Tibial nerve (tissue), 4 donors: Measurements from ENCODE around the gene KAT2B.

Source experiments
- EP300 ChIP-seq, 2 donors: sonication (generic); formaldehyde crosslinking; IDR thresholded peaks; one replicate each; pipeline ENCODE4 v1.6.1; 2017; ENCODE audit warnings: antibody characterized with exemption in 2 of 2, mild to moderate bottlenecking in 1 of 2
- POLR2A ChIP-seq, 2 donors: fragments of 450-650 bp; IDR thresholded peaks; one replicate each; pipeline ENCODE4 v1.6.1; 2017; ENCODE audit warnings: antibody characterized with exemption in 2 of 2, mild to moderate bottlenecking in 2 of 2, moderate library complexity in 2 of 2
- TF ChIP-seq, protein P1 (sequence below), 5 experiments: fragments of 200-600 bp in 3 of 5; fragments of 450-650 bp in 2 of 5; sonication (generic) in 3 of 5; IDR thresholded peaks; one replicate each; pipeline ENCODE4 v1.5.1; 2016 to 2019; ENCODE audit warnings: antibody characterized with exemption in 5 of 5, mild to moderate bottlenecking in 3 of 5, moderate library complexity in 2 of 5

DNA sequence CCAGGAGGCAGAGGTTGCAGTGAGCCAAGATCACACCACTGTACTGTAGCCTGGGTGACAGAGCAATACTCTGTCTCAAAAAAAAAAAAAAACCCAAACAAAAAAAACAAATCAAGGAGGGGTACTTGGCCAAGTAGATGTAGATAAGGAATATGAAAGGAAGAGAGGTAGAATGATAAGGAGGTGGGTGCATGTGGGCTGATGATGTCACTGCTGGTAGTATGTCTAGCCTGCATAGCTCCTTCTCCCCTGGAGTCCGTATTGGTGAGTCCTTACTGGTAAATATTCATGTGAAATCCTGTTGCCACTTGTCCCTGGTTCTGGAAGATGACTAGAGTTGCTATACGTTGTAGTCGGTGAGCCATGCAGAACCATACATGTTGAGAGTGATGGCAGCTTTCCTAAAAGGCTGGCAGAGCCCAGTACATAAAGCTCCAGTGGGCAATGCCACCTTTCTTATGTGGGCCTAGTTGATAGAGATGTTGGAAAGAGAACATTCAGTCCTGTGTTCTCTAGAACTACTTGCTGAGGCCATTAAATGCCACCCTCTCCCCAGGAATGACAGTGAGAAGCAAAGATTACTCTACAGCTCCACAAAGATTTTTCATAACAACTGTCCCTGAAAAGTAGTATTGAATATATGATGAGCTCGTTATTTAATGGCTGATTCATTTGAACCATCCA, 11.0 kb downstream of the KAT2B start:
- no peak for TF ChIP-seq POLR2A (IDR thresholded peaks at IDR 0.05)
- TF ChIP-seq, protein P1, sequence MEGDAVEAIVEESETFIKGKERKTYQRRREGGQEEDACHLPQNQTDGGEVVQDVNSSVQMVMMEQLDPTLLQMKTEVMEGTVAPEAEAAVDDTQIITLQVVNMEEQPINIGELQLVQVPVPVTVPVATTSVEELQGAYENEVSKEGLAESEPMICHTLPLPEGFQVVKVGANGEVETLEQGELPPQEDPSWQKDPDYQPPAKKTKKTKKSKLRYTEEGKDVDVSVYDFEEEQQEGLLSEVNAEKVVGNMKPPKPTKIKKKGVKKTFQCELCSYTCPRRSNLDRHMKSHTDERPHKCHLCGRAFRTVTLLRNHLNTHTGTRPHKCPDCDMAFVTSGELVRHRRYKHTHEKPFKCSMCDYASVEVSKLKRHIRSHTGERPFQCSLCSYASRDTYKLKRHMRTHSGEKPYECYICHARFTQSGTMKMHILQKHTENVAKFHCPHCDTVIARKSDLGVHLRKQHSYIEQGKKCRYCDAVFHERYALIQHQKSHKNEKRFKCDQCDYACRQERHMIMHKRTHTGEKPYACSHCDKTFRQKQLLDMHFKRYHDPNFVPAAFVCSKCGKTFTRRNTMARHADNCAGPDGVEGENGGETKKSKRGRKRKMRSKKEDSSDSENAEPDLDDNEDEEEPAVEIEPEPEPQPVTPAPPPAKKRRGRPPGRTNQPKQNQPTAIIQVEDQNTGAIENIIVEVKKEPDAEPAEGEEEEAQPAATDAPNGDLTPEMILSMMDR (IDR thresholded peaks at IDR 0.05), result no peak
- TF ChIP-seq EP300 (IDR thresholded peaks at IDR 0.05), result no peak
